ENCODE measurements around the gene CATSPER3.
A peak's percentile ranks its signal among the peaks of the same experiment; 100 is the strongest.

The CATSPER3 gene

GRCh38 chr5:135030956-135031812, 63.5 kb downstream of the CATSPER3 start:
- no peak for DNase-seq

DNA sequence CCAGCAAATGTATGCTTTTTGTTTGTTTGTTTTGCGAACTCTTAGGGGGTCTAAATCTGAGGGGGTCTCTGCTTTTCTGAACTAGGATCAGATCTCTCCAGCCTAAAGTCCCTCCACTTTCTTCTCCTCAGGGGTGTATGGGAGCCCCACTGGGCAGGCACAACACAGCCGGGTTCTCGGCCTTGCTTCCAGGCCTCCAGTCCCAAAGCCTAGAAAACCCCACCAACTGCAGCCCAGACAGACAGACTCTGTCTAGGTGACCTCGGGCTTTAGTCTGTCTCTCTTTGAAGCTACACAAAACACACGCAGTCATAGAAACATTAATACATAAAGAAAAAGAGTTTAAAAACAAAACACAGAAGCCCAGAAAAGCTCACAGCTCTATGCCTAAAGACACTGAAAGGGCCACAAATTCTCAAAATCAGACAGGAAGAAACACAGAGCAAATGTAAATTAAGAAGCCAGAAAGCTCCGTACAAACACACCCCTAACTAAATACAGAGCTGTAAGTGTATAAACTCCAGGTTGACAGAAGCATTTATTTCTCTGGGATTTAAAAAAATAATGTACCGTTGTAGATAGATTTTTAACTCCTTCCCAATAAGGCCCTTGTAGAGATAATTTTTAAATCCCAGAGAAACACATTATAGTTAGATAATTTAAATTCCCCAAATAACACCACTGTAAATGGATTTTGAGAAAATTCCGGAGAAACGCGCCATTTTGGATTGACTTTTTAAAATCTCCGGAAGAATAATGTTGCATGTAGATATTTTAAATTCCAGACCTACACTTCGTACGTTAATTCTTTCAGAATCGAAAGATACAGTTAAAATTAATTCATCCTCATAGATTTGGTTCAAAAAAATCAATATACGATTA, 64.3 kb downstream of the CATSPER3 start:
- no peak for DNase-seq

GRCh38 chr5:135032695-135032998, 64.9 kb downstream of the CATSPER3 start:
- no peak for DNase-seq

DNA sequence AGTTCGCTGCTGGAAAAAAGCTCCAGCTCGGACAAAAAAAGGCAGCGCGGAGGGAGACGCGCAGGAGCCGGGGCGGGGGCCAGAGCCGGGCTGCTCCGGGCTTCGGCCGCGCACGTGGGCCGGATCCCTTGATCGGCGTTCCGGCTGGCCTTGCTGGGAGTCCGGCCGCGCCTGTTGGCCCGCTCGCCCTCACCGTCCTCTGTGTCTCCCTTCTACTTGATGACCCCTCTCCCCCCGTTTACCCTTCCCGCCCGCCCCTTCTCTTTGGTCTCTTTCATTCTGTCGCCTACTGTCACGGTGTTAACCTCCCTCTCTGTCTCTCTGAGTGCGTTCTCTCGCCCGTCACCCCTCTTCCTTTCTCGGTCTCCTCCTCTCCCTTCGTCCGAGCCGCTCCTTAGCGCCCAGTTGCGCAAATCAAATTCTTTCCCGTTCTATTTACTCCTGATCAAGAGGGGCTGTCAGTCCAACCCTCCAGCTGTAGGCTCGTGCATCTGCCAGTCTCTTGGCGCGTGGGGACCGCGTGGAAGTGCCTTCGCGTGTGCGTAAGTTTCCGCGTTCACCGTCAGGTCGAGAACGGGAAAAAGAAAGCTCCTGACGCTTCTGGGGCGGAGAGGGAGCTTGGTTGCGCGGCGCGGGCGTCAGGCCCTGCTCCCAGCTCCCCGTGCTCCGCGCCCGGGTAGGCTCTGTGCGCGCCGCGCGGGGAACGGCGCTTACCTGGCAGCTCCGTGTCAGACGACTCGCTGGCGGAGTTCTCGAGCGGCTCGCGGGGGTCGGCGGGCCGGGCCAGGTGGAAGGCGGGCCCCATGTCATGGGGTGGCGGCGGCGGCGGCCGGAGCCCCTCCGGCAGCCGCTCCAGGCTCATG, 65.5 kb downstream of the CATSPER3 start:
- no peak for DNase-seq

- no peak for DNase-seq
Measured at GRCh38 chr5:135033901-135034235, 66.2 kb downstream of the CATSPER3 start, which contains the start of gene PITX1. Gene PITX1, minus strand, starts transcription at chr5:135034228. Its CDS starts 347 bp downstream, at chr5:135033881.

- DNase-seq, result peak; percentile 10
Measured at GRCh38 chr5:135034236-135034962, 66.7 kb downstream of the CATSPER3 start.

- DNase-seq, result no peak
Measured at GRCh38 chr5:135034963-135035677, 67.4 kb downstream of the CATSPER3 start.

- DNase-seq, result no peak
Measured at GRCh38 chr5:135035678-135036030, 67.9 kb downstream of the CATSPER3 start.

- no peak for DNase-seq
Measured at GRCh38 chr5:135036405-135036804, 68.7 kb downstream of the CATSPER3 start.

GRCh38 chr5:135037519-135038204, 70.0 kb downstream of the CATSPER3 start:
- DNase-seq, result no peak

- DNase-seq, result no peak
Measured at GRCh38 chr5:135038205-135038812, 70.6 kb downstream of the CATSPER3 start.

GRCh38 chr5:135038813-135039270, 71.1 kb downstream of the CATSPER3 start:
- no peak for DNase-seq

DNA sequence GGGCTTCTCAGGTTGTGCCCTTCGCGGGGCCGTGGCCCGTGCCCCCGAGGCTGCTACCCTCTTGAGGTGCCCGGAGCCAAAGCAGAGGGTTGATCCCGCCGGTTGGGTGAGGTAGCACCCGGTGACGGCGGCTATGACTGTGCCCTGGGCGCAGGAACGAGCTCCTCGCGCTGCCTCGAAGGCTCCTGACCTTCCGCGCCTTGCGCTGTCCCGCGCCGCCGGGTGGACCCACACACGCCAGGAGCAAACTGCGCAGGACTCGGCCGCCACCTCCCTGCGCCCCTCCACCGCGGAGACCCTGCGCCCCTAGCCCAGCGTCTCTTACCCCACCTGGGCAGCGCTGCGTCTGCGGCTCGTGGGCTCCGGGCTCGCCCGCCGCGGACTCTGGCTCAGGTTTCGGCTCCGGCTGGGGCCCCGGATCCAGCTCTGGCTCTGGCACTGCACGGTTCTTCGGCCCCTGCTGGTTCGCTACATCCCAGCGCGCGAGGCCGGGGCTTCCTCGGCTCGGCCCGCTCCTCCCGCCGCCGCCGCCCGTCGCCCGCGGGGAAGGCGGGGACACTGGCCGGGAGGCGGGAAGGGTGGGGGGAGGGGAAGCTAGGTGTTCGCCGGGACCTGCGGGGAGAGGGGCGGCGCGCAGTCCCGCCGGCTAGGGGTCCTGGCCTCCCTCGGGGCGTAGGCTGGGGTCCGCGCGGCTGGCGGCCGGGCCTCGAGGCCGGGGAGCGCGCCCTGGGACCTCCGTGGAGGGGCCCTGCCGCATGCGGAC, 71.7 kb downstream of the CATSPER3 start:
- DNase-seq, result no peak

- no peak for DNase-seq
Measured at GRCh38 chr5:135040034-135040332, 72.3 kb downstream of the CATSPER3 start.

DNA sequence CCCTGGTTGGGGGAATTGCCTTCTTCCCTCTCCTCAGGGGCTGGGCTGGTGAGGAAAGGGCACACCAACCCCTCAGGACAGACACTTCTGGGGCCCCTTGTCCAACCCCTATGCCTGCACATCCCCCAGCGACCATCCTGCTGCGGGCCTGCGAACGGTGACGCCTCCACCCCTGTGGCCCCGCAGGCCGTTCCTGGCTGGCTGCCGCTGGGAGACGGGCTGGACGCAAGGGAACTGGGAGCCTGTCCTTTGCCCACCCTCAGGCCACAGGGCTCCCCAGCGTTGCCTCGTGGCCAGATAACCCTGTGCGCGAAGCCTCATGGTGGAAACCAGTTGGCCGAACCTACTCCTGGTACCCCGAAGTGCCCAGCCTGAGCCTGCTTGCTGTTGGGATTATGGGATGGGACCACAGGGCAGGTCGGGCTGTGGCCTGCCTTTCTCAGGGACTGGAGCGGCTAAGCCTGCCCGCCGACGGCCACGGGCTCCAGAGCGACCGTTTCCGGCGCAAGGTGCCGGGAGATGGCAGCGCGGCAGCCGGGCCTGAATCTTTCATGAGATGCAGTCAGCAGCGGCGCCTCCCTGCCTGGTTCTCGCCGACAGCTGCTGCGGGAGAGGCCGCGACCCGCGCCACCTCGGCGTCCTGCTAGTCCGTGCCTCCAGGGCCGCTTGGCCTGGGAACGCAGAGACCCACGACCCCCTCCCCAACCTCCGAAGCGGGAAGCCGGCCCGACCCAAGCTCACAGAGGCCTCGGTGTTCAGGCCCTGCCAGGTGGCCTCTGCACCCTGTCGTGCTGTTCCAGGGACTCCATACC, 72.8 kb downstream of the CATSPER3 start:
- no peak for DNase-seq

GRCh38 chr5:135041145-135041587, 73.5 kb downstream of the CATSPER3 start:
- DNase-seq, result no peak

DNA sequence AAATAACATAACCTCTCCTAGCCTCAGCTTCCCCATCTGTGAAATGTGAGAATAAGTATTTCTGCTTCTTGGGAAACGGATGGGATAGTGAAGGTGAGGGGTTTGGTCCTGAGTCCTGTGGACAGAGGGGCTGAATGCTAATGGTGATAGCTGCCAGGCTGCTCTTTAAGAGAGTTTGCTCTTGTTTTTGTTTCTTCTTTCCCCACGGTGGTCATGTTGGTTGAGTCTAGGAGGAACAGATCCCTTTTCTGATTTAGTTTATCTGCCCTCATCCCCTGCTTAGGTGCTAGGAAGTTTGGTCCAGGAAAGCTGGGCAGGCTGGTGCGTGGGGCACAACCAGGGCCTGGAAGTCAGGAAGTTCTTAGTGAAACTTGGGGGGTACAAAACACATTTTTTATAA, 74.0 kb downstream of the CATSPER3 start:
- no peak for DNase-seq

DNA sequence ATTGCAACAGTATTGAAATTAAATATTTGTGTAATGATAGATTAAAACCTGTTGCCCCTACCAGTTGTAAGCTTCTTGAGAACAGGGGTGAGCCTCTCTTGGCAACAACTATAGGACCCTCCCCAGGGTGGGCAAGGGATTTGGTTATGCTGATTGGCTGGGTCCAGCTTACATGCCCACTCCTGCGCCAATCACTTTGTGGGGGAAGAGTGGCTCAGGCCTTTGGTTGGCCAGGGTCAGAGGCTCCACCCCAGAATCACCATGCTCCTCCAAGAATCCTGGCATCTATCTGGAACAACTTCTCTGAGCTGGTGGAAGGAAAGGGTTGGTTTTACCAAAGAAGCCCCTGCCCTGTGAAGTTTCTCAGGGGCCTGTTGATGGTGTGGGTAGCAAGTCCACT, 74.9 kb downstream of the CATSPER3 start:
- DNase-seq, result no peak

DNA sequence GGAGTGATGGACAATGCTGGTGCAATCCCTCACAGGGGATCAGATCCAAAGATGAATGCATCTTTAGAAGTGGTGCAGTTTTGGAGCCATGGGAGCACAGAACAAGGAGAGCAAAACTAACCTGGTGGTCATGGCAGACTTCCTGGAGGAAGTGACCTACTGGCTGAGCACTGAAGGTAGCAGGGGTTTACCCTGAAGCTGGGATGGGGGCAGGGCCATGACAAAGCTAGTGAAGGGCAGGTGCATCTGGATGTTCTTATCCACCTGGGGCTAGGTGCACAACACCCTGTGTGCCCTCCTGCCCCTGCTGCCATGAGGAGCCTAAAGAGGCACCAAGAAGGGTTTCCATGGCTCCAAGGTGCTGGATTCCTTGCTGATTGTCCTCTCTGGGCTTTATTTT, 77.8 kb downstream of the CATSPER3 start:
- DNase-seq, result no peak
